HepG2 (cell line): Measurements from ENCODE around the gene FAM161A. TPM values are rescaled to one million over a fixed set of nuclear protein-coding genes. Genes with fewer than 3 reads are reported as not detected.

Experiments used
- ATAC-seq: fragments of 200-7000 bp; cut with Tn5 transposase; 3 replicates; pipeline ENCODE4 v1.9.1; 2020; ENCODE audit warnings: mild to moderate bottlenecking, moderate library complexity
- BruUV-seq: library from RNA; stranded (reverse); fragments of 400-500 nt; replicated peaks from 2 replicates; lab custom pipeline; 2021; lab: Mats Ljungman, UMichigan
- CTCF ChIA-PET: fragments of 300-600 bp; formaldehyde crosslinking; extraction: SDS; loops from one replicate; lab custom pipeline; 2021; ENCODE audit warnings: low total read pairs, inconsistent platforms, low intra/inter-chr PET ratio; lab: Yijun Ruan, JAX
- POLR2A ChIA-PET: fragments of 350-600 bp; sonication (Branson Sonifier 250); formaldehyde crosslinking; loops from one replicate; lab custom pipeline; 2020; ENCODE audit warnings: antibody characterized with exemption, inconsistent platforms; lab: Yijun Ruan, JAX
- DNase-seq: peaks from one replicate; pipeline ENCODE4 v3.0.0-alpha.2; 2015; ENCODE audit warnings: low spot score
- FAIRE-seq: peaks from 3 replicates; lab custom pipeline; 2011; peaks lifted over from hg19 to GRCh38; lab: Jason Lieb, UNC
- H2AFZ ChIP-seq: one replicate; pipeline ENCODE4 v1.6.1; 2011; ENCODE audit warnings: low read length, inconsistent platforms
- H3K27ac ChIP-seq: fragments of 300-600 bp; 3 replicates; pipeline ENCODE4 v1.8.0; 2011; ENCODE audit warnings: mixed run types, mild to moderate bottlenecking, mixed read lengths, low read length, inconsistent platforms; ENCODE audit not compliant: insufficient read depth; ENCODE audit errors: extremely low read length
- H3K27me3 ChIP-seq, 2 experiments: fragments of 200-600 bp in 1 of 2; 2 replicates in 1 of 2; 3 replicates in 1 of 2; pipeline versions ENCODE4 v1.6.0 to v1.8.0; 2011; ENCODE audit warnings: low read length in 2 of 2, mild to moderate bottlenecking in 2 of 2, moderate library complexity in 2 of 2, inconsistent platforms in 1 of 2; ENCODE audit not compliant: insufficient read depth in 2 of 2, control insufficient read depth in 1 of 2
- H3K36me3 ChIP-seq, 2 experiments: fragments of 200-600 bp in 1 of 2; replicated peaks in 1 of 2; 2 replicates in 1 of 2; 3 replicates in 1 of 2; pipeline versions ENCODE4 v1.5.1 to v1.8.0; 2011; ENCODE audit warnings: low read length in 2 of 2, inconsistent platforms in 1 of 2; ENCODE audit not compliant: insufficient read depth in 2 of 2, control insufficient read depth in 1 of 2
- H3K4me1 ChIP-seq: 2 replicates; pipeline ENCODE4 v1.5.1; 2012; ENCODE audit warnings: low read length, inconsistent platforms; ENCODE audit not compliant: insufficient read depth
- H3K4me2 ChIP-seq: 2 replicates; pipeline ENCODE4 v1.6.0; 2011; ENCODE audit warnings: low read depth, low read length, inconsistent platforms
- H3K4me3 ChIP-seq, 3 experiments: fragments of 200-600 bp in 1 of 3; sonication (generic), shearing (Covaris generic) in 1 of 3; replicated peaks in 1 of 3; 2 replicates each; pipeline ENCODE4 v1.5.1; 2011 to 2016; ENCODE audit warnings: low read length in 3 of 3, inconsistent platforms in 2 of 3, low read depth in 2 of 3, mild to moderate bottlenecking in 2 of 3, control low read depth in 1 of 3, mixed read lengths in 1 of 3; ENCODE audit not compliant: insufficient read depth in 1 of 3
- H3K79me2 ChIP-seq: one replicate; pipeline ENCODE4 v1.6.1; 2011; ENCODE audit warnings: low read length, inconsistent platforms; ENCODE audit not compliant: insufficient read depth
- H3K9ac ChIP-seq: 2 replicates; pipeline ENCODE4 v1.6.0; 2011; ENCODE audit warnings: mild to moderate bottlenecking, low read depth, low read length, inconsistent platforms; ENCODE audit not compliant: insufficient read depth
- H3K9me3 ChIP-seq: 2 replicates; pipeline ENCODE4 v1.5.1; 2012; ENCODE audit warnings: mild to moderate bottlenecking, low read length
- H4K20me1 ChIP-seq: 2 replicates; pipeline ENCODE4 v1.6.0; 2011; ENCODE audit warnings: inconsistent platforms, mild to moderate bottlenecking, low read length, moderate library complexity; ENCODE audit not compliant: insufficient read depth
- CHD4 ChIP-seq: fragments of 200-600 bp; sonication (generic); IDR thresholded peaks from 2 replicates; pipeline ENCODE4 v1.7.0; 2017; ENCODE audit warnings: mild to moderate bottlenecking, low read length, borderline replicate concordance
- CREM ChIP-seq, 2 experiments: sonication (generic) in 1 of 2; formaldehyde crosslinking in 1 of 2; IDR thresholded peaks; 2 replicates each; pipeline versions ENCODE4 v1.4.0 to v1.6.1; 2016 to 2020; ENCODE audit warnings: antibody characterized with exemption in 1 of 2, mild to moderate bottlenecking in 1 of 2, missing genetic modification reagents in 1 of 2
- MYPOP ChIP-seq: sonication (generic); formaldehyde crosslinking; IDR thresholded peaks from 2 replicates; pipeline ENCODE4 v1.8.1; 2023; ENCODE audit warnings: mild to moderate bottlenecking, moderate library complexity, missing genetic modification reagents
- NRL ChIP-seq: sonication (generic); formaldehyde crosslinking; IDR thresholded peaks from 2 replicates; pipeline ENCODE4 v1.5.0; 2020; ENCODE audit warnings: missing genetic modification reagents, mild to moderate bottlenecking, moderate library complexity, borderline replicate concordance
- PTBP1 ChIP-seq: fragments of 200-400 bp; formaldehyde crosslinking; IDR thresholded peaks from 2 replicates; pipeline ENCODE4 v1.6.1; 2018; ENCODE audit warnings: low read length, low read depth; ENCODE audit not compliant: poor library complexity, severe bottlenecking
- ZBTB21 ChIP-seq: sonication (generic); formaldehyde crosslinking; IDR thresholded peaks from 2 replicates; pipeline ENCODE4 v1.4.0; 2020; ENCODE audit warnings: missing genetic modification reagents
- ZBTB26 ChIP-seq: IDR thresholded peaks from 2 replicates; pipeline ENCODE4 v1.6.1; 2016; ENCODE audit warnings: missing compliant biosample characterization, missing genetic modification reagents, borderline replicate concordance
- ZFP82 ChIP-seq: sonication (generic); formaldehyde crosslinking; IDR thresholded peaks from 2 replicates; pipeline ENCODE4 v1.5.1; 2020; ENCODE audit warnings: mild to moderate bottlenecking, missing genetic modification reagents, borderline replicate concordance
- ZNF142 ChIP-seq: sonication (generic); formaldehyde crosslinking; IDR thresholded peaks from 2 replicates; pipeline ENCODE4 v1.4.0; 2020; ENCODE audit warnings: missing genetic modification reagents
- ZNF7 ChIP-seq: IDR thresholded peaks from 2 replicates; pipeline ENCODE4 v1.6.1; 2016; ENCODE audit warnings: missing biosample characterization, missing genetic modification reagents
- in situ Hi-C: cut with HindIII; loops from 2 replicates; pipeline ENCODE4 v1.10.0; 2017; ENCODE audit warnings: low pct_unique_long_range_greater_than_20kb; ENCODE audit not compliant: extremely low pct_ligation_motif_present
- intact Hi-C: fragments of 100-400 bp; cut with micrococcal nuclease; formaldehyde crosslinking; loops from one replicate; pipeline ENCODE4 v1.10.0; 2022; ENCODE audit not compliant: unreplicated experiment
- polyA plus RNA-seq, 8 experiments: library from polyadenylated mRNA; depleted of rRNA in 3 of 8; stranded (reverse) in 7 of 8; unstranded in 1 of 8; fragments of >200 nt; fragmentation: Illumina TruSeq in 4 of 8; extraction: Trizol in 4 of 8; gene quantifications; 2 replicates each; pipeline versions ENCODE4 v1.2.1 to v1.2.3, GENCODE V29; 2011 to 2016; ENCODE audit warnings: low read depth in 4 of 8, missing spikeins in 1 of 8, mixed read lengths in 1 of 8; ENCODE audit not compliant: insufficient read depth in 1 of 8
- total RNA-seq, 5 experiments: library from RNA; depleted of rRNA; stranded (reverse); fragments of >200 nt; fragmentation: Illumina TruSeq; extraction: Trizol; gene quantifications; 2 replicates each; pipeline ENCODE4 v1.2.3, GENCODE V29; 2016; ENCODE audit warnings: low read depth in 1 of 5

Gene FAM161A
- total and polyA plus RNA-seq, 2 of the 13 experiments (the other 11 are each of a cell fraction or from before 2014, with no cell fraction given), result 2.7 to 3.4 TPM

- Histone ChIP-seq H3K4me3 (no peak overlapping the region), H3K4me2 (no peak overlapping the region), H3K36me3 (no peaks in the 10 kb centered on the region), H2AFZ (no peak overlapping the region), H4K20me1 (no peaks in the 10 kb centered on the region), H3K9ac (no peak overlapping the region), H3K9me3 (no peaks in the 10 kb centered on the region), H3K4me1 (no peaks in the 10 kb centered on the region), H3K27ac (no peak overlapping the region), H3K27me3 (peaks cover 0 to 13% of the 10 kb centered on the region in 2 experiments; a peak in 3 of 5 replicates), H3K79me2 (no peaks in the 10 kb centered on the region)
- FAIRE-seq (no peak), DNase-seq (no peak), ATAC-seq (no peak)
- ChIA-PET POLR2A (no interaction called here), CTCF (no interaction called here)
- BruUV-seq, result no TSS peak
- in situ Hi-C loops, result no loop called here
- TF ChIP-seq CREM (IDR thresholded peaks at IDR 0.05) (no peak), CREM (CRISPR knock-in tag; IDR thresholded peaks at IDR 0.05) (no peak), PTBP1 (no peak), CHD4 (no peak), MYPOP (CRISPR knock-in tag) (no peak), ZNF7 (CRISPR knock-in tag) (no peak), ZFP82 (CRISPR knock-in tag) (no peak), ZBTB26 (CRISPR knock-in tag) (no peak), ZBTB21 (CRISPR knock-in tag) (no peak), NRL (CRISPR knock-in tag) (no peak), ZNF142 (CRISPR knock-in tag) (no peak)
- intact Hi-C loops, result no loop called here
These were observed 68.3 kb downstream of the FAM161A start for GRCh38 chr2:61785583-61785982.
